GM18907 (cell line): ENCODE results near the gene BTN1A1.

Experiments
- ATAC-seq: cut with Tn5 transposase; IDR thresholded peaks from one replicate; pipeline ENCODE4 v1.9.1; 2021; ENCODE audit warnings: mild to moderate bottlenecking, moderate library complexity; ENCODE audit not compliant: unreplicated experiment

BTN1A1 gene

DNA sequence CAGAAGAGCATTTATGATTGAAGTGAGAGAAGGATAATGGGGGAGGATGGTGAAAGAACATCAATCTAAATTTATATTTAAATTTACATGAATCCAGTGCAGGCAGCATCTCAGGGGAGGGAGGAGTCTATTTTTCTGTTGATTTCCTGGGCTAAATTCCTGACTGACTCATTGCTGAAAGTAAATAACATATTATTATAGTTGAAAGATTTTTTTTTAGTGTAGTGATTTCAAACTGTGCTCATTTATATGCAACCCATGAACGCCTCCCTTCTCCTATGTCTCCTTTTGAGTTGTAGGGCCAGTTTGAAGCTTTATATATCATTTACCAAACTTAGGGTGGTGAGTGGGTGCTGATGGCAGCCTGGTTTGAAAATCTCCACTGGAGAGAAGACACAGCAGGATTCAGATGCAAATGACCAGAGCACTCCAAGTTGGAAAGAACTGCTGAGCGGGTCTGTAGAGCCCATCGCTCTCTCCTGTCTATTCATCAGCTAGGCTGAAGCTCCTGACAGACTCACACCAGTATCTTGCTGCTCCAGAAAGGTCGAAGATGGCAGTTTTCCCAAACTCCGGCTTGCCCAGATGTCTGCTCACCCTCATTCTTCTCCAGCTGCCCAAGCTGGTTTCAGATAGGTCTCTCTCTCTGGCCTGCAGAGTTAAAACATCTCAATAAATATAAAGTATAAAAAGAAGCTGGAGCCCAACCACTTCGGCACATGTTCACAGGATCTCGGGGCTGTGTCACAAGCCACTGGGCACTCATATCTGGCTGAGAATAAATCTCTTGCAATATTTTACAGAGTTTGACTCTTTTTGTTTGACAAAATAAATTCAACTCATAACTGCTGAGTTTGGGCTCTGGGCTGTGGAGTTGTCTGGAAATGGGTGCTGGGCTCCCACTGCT lies 24.0 kb upstream of the BTN1A1 start:
- ATAC-seq = no peak

- no peak for ATAC-seq
Observed at GRCh38 chr6:26476896-26477295, 23.2 kb upstream of the BTN1A1 start.

GRCh38 chr6:26477426-26477825 lies 22.7 kb upstream of the BTN1A1 start:
- no peak for ATAC-seq

DNA sequence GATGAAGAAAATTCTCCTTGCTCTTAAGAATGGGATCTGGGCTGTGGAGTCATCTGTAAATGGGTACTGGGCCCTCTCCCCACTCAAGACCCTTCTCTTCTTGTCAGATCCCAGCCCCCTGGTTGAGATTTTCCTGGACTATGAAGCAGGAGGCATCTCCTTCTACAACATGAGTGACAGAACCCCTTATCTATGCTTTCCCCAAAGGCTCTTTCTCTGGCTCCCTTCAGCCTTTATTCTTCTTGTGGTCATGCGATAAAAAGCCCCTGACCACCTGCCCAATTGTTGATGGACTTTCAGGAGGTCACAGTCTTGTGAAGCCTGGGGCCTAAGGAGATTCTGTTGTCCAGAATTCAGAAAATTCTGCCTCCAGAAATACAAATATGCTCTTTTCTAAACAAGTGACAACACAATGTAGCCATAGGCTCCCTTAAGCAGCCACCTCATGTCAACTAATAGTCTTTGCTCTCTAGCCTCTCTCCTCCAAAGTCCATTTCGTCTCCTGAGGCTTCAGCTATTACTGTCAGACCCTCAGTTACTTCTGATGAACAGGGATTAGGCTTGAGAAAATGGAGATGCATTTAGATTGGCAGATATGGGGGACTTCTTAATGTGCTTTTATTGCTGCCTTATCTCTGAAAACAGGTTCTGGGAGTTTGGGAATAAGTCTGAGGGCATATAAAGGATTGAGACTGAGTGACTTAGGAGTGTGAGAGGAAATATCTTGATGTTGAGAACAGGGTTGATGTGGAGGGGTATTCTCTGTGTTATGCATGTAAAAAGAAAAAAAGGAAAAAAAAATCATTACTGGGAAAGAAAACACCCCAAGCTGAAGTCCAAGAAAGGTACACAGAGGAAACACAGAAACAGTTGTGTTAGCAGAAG lies 21.8 kb upstream of the BTN1A1 start:
- no peak for ATAC-seq

DNA sequence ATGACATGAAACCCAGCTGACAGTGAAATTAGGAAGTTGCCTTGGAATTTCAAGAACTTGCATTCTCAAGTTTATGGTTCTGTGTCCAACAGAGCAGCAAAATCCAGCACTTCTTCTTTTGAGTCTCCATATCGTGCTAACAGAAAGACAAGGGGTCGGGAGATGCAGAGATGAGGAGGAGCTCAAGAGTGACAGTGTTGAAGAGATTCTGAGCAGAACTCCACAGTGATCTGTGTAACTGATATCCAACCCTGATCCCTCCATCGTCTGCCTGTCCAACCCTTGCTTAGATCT lies 21.2 kb upstream of the BTN1A1 start:
- no peak for ATAC-seq

GRCh38 chr6:26482338-26482737 lies 17.8 kb upstream of the BTN1A1 start:
- ATAC-seq = no peak

DNA sequence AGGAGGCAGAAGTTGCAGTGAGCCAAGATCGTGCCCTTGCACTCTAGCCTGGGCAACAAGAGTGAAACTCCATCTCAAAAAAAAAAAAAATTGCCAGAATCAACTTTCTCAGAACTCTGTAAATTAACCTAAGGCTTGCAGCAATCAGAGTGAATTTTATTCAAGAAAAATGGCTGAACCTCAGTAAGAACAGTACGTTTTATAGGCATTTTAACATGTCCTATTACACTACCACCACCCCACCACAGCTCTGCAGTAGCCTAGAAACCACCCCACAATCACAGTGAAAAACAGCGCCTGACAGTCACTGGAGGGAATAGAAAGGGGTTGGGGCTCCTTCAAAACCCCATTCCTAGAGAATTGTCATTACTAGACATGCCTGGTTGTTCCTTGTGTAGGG lies 16.4 kb upstream of the BTN1A1 start:
- no peak for ATAC-seq

DNA sequence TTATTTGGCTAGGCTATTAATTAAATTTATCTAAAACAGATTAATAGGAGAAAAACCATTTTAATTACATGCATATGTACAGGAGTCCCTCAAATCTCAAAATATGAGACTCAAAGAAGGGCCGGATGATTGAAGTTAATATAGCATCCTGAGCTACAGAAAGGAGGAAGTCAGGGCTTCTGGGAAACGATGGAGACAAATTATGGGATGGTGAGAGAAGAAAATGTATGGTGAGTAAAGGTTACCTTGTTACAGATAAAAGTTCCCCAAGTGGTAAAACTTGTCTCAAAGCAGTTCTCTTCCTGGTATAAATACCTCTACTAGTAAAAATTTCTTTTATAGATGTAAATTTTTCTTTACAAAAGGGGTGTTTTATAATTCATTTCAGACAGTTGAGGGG lies 15.9 kb upstream of the BTN1A1 start:
- no peak for ATAC-seq

DNA sequence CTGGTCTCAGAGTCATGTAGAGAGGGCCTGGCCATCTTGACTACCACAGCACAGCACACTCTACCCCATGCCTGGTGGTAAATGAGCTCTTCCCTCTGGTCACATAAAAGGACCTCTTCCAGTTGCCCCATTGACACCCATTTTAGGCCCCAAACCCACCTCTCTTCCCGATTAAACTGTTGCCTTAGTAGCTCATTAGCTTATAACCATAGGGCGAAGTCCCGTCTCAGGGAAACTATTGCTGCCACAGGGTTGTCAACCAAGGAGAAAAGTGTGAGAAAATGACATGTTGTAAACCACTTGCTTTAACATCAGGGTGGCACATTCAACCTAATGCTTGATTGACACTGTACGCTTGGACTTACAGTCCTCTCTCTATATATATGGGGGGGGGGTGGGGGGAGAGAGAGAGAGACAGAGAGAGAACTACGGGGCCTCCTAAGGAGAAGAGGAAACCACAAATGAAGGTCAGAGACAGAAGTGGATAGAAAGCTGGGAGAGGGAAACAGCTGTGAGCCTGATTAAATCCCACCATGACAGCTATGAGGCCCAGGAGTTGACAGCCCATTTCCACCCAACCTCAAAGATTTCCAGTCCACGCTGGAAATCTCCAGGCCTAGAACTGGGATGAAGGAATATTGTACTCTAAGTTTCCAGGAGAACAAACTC lies 14.9 kb upstream of the BTN1A1 start:
- no peak for ATAC-seq

- ATAC-seq = no peak
Observed at GRCh38 chr6:26486358-26486757, 13.7 kb upstream of the BTN1A1 start.

GRCh38 chr6:26487466-26487865 lies 12.6 kb upstream of the BTN1A1 start:
- ATAC-seq = no peak

DNA sequence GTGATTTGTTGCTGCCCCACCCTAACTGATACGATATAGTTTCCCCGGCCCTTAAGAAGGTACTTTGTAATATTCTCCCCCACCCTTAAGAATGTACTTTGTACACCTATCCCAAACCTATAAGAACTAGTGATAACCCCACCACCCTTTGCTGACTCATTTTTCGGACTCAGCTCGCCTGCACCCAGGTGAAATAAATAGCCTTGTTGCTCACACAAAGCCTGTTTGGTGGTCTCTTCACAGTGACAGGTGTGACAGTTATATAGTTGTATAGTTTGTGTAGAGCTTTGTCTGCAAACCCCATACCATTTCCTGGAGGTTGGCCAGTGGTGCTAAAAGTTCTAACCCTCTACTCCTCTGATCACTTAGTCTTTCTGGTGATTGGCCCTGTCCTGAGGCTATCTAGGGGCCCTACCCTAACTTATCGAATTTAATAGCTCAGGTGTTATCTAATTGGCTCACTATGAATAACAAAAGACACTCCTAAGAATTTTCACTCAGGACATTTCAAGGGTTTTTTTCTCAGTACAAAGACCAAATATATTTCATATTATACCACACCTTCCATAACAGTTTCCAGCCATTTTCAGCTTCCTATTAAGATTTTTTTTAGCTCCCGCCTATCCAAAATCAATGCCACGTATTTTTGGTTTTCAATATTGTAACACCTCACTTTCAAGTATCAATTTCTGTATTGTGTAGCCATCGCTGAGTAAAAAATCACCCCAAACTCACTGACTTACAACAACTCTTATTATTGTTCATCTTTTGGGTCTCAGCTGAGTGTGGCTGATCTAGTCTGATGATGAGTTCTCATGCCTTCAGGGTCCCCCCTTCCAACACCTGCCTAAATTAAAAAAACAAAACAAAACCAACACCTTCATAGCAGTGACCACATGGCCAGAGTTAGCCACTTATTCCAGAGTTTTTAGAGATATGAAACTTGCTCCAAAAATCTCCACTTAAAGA lies 9.8 kb upstream of the BTN1A1 start:
- no peak for ATAC-seq

GRCh38 chr6:26491604-26492003 lies 8.5 kb upstream of the BTN1A1 start:
- no peak for ATAC-seq

- ATAC-seq = no peak
Observed at GRCh38 chr6:26493258-26493657, 6.8 kb upstream of the BTN1A1 start.

- no peak for ATAC-seq
Observed at GRCh38 chr6:26494117-26494516, 6.0 kb upstream of the BTN1A1 start.

DNA sequence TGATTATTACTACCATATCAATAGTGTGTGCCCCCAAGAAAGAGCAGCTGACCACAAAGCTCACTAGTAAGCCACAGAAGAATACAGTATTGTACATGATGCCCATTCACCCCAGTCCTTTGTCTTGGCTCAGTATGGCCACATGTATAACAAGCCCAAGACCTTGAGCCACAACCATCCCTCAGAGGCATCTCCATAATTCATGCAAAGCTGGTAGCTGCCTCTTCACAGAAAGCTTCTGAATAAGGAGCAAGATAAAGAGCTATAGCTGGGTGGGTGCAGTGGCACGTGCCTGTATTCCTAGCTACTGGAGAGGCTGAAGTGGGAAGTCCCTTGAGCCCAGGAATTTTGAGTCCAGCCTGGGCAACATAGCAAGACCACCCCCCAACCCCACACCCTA lies 4.8 kb upstream of the BTN1A1 start:
- no peak for ATAC-seq

GRCh38 chr6:26497610-26498009 lies 2.5 kb upstream of the BTN1A1 start:
- no peak for ATAC-seq

GRCh38 chr6:26501482-26501986 lies 1.4 kb downstream of the BTN1A1 start:
- no peak for ATAC-seq

GRCh38 chr6:26502165-26502564 lies 2.1 kb downstream of the BTN1A1 start:
- ATAC-seq = peak; percentile 48

DNA sequence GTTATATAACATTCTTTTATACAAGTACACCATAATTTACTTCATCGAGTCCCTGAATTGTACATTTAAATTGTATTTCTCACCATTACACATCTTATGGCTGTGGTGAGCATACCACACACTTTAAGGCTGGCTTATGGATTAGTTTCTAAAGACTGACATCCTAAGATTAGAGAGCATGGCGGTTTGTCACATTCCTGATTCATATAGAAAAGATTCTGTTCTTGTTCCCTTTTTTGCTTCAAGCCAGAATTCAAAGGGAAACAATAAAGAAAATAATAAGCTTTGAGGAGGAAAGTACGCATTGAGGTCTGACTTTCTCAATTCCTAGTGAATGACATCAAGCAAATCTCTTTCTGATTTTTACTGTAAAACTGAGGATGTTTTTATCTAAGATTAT lies 2.5 kb downstream of the BTN1A1 start:
- ATAC-seq = no peak
